Activated gamma-delta T cell (primary cell): ENCODE measurements around the gene PBXIP1.

Source experiments
- DNase-seq: peaks from one replicate; lab custom pipeline; 2025; lab: John Stamatoyannopoulos, UW

PBXIP1 gene

DNA sequence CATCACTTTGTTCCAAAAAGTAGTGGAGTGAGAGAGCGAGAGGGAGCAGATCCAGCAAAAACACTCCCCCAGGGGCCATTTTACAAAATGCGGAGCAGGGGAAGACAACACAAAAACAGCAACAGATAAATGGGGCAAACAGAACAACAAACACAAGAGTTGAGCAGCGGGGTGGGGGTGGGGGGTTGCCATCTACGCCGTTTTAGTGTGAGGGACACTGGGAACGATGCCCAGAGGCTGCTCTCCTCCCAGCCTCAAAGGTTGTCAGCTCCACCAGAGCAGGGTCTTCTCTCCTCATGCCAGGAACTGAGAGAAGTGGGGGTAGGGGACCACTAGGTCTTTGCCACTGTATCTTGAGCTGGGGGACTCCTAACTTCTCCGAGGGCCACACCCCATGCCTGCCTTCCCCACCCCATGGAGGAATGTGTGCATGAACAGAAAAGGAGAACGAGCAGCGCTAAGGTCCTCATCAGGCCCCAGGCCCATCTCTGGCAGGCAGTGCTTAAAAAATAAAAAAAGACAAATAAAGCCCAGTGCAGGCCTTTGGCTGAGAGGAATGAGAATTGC, 1.3 kb upstream of the PBXIP1 start:
- DNase-seq: no peak

DNA sequence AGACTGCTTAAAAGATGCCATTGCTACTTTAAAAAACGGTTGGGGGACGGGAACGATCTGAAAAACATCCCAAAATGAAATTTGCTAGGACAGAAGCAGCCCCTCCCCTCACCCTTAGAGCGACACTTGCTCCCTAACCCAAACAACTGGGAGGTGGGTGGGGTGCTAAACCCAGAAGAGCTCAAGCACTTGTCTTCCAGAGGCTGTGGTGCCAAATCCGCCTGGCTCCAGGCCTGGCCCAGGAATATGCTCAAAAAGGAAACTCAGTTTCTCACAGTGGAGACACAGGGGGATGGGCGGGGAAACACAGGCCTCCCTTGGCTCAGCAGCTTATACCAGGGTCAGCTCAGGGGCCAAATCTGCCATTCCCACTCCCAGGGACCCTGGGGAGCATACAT, 644 bp upstream of the PBXIP1 start:
- DNase-seq: no peak

DNA sequence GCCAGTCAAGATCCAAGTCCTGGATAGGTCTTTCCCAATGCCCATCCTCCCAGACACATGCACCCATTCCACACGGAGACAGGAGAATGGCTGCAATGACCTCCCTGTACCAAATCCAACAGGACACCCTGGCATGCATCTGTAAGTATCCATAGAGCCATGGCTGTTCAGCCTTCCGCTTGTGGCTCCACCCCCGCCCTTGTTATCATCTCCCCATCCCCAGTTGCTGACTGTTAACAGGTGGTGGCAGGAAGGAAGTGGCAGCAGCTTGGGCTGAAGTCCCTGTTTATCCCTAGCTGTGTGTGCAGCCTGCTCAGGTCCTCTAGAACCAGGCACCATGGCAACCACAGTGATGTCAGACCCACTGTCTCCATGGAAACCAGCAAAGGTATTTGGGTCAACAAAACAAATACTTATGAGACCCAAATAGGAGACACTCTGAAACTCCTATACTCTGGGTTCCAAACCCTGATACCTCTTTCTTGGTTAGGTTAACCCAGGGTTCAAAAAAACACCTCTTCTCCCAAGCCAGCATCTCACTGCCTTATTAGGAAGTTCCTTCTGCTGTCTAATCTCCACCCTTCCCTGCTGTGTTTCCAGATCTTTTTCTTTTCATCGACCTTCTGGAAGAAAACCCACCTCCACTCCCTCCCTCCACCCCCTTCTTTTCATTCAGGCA, 721 bp downstream of the PBXIP1 start:
- DNase-seq: no peak

GRCh38 chr1:154954541-154954940, 1.4 kb downstream of the PBXIP1 start:
- no peak for DNase-seq

- no peak for DNase-seq
These were observed 2.3 kb downstream of the PBXIP1 start for GRCh38 chr1:154953611-154954038.

DNA sequence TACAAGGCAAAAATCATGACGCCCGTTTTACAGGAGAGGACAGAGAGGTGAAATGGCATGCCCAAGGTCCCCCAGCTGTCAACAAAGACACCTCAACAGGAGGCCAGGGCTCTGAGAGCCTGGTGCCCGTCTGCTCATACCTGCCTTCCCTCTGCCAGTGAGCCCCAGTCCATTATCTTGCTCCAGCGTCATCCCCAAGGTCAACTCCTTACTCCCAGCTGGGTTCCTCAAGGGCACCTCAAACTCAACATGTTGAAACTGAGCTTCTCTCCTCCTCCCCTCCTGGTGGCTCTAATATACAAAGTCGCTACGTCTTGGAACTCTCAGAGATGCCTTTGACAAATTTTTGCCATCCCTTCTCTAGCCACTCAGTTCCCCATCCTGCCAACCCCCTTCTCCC, 3.2 kb downstream of the PBXIP1 start:
- DNase-seq: no peak

- no peak for DNase-seq
These were observed 3.8 kb downstream of the PBXIP1 start for GRCh38 chr1:154951901-154952657.

DNA sequence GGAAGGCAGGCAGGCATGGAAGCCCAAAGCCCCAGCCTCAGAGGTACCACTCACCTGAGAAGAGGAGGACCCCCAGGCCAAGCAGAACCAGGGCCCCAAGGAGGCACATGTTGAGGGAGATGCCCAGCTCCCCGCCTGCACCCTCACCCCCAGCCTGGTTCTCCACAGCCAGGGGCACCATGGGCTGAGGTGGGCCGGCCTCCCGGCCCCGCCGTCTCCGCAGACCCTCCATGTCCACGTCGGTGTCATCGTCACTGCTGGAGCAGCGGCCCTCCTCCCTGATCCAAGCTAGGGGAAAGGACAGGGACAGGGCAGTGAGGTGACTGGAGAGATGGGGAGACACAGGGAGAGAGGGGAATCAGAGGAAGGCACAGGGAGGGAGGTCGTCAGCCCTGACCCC, 7.8 kb downstream of the PBXIP1 start:
- DNase-seq: no peak

GRCh38 chr1:154945962-154946850, 9.7 kb downstream of the PBXIP1 start:
- DNase-seq: no peak

DNA sequence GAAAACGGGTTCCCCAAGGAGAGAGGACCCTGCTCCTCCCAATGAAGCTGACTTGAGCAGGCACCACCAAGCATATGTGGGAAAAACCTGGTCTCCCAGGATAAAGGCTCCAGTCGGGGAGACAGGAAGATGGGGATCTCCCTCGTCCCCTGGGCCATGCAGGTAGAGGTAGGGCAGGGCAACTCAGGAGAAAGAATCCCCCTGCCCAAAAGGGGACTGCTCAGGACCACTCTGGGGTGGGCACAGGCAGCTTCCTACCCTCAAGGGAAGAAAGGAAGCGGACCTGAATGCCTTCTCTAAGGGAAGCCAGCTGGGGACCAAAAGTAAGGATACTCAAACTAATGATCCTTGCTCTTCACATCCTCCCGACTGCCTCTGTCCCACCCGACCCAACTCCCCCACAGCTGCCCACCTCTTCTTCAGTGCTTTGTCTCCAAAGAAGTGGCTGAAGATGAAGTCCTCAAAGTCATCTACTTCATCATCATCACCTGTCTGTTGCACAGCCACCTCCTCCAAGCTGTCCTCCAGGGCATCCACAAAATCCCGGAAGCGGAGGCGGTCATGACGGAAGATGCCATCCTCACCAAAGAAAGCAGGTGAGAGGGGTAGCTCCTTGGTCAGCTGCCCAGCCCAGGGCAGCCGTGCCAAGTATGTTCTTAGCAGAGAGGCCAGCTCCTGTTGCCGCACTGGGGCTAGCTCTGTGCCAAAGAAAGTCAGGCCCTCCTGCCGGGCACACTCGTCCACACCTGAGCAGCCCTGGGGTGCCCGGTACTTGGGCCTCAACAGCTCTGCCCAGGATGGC, 10.5 kb downstream of the PBXIP1 start:
- no peak for DNase-seq

- no peak for DNase-seq
These were observed 11.3 kb downstream of the PBXIP1 start for GRCh38 chr1:154944401-154945159.

- no peak for DNase-seq
These were observed 12.1 kb downstream of the PBXIP1 start for GRCh38 chr1:154943649-154944400.

DNA sequence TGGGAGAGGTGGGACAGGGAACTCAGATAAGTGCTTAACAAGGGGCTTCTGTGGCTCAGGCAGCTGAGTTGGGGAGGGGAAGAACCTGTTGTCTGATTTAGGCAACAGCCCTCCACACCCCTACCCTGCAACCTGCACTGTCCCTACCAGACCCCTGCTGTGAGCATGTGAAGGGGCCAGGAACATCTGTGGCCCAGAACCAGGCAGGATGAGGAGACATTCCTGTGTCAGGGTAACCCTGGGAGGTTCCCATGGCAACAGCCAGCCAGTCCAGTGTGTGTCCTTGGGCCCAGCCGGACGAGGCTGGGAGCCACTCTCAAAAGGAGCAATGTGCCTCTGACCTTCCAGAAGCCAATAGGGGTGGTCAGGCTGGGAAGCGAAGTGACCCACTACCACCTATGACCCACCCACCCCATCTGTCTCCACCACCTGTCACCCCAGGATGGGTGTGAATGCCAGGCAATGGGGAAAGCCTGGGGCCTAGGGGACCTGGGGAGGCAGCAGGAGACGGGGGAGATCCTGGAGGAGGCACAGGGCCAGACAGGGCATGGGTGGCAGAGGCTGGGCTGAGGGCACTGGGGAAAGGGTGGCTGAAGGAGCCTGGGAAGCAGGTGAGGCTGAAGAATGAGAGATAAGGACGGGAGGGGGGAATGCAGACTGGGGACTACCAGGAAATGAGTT, 14.4 kb downstream of the PBXIP1 start:
- DNase-seq: no peak

DNA sequence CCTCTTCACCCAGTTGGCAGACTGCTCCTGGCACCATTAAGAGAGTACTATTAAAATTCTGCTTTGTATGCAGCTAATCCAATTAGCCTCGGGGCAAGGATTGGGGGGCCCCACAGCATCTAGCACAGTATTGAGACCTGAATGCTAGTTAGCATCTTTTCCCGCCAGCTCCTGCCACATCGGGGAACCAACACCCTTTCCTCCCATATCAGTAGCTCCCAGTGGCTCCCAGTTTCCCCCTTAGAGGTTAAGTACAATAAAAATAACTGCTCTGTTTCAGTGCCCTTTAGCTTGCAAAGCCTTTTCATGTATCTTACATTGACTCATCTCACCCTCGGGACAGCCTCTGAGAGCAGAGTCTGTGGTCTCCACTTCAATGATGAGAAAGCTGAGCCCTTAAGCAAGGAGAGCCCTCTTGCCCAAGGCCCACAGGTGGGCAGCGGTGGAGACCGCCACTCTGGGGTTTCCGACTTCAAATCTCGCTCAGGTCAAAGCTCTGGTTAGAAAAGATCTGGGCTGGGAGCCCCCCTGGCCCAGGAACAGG, 15.2 kb downstream of the PBXIP1 start:
- DNase-seq: no peak

- DNase-seq: no peak
These were observed 15.7 kb downstream of the PBXIP1 start for GRCh38 chr1:154940213-154940560.

DNA sequence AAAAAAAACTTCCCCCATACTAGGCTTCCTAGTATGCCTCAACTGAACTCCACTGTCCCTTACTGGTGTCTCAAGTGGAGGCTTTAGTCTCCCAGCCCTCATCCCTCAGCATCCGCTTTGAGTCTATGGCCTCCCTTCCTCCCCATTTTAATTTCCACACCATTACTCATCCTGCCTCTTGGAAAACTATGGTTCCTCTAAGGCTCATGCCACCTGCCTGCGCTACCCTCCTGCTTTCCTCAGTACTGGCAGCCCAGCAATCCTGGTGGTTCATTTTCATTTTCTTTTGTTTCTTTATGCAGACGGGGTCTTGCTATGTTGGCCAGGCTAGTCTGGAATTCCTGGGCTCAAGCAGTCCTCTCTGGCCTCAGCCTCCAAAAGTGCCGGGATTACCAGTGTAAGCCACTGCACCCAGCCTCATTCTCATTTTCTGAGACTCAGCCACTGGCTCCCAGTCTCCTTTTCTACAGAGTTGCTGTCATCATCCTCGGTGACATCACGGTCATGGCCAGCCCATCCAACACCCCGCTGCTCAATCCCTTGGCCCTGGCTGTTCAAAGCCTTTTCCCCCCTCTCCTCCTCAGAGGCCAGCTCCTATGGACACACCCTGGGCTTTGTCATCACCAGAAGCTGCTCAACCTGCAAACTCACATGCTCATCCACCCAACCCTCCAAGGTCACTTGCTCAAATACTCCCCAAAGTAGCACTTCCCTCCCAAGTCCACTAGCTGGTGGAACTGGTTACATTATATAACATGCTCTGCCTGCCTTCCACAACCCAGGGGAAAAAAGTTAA, 17.1 kb downstream of the PBXIP1 start:
- no peak for DNase-seq

GRCh38 chr1:154937988-154938386, 17.9 kb downstream of the PBXIP1 start:
- DNase-seq: no peak
